K562 (cell line): ENCODE results near the gene PRR19. TPM values are rescaled to one million over a fixed set of nuclear protein-coding genes. Genes with fewer than 3 reads are reported as not detected.

Experiments
- CHD7 ChIP-seq: fragments of 200-600 bp; sonication (generic); IDR thresholded peaks from one replicate; pipeline ENCODE4 v1.6.1; 2012; ENCODE audit warnings: mild to moderate bottlenecking, low read depth, low read length, inconsistent platforms
- JUND ChIP-seq, 2 experiments: IDR thresholded peaks; 2 replicates in 1 of 2; 3 replicates in 1 of 2; pipeline ENCODE4 v1.6.1; 2011; ENCODE audit warnings: borderline replicate concordance in 2 of 2, low read depth in 2 of 2, low read length in 2 of 2, improper control_type of control experiment in 1 of 2, missing biosample characterization in 1 of 2, missing genetic modification characterization in 1 of 2, missing genetic modification reagents in 1 of 2
- KLF10 ChIP-seq: fragments of 250-450 bp; sonication (Bioruptor Pico); IDR thresholded peaks from 2 replicates; pipeline ENCODE4 v1.6.1; 2021; ENCODE audit warnings: matching md5 sums
- MCM7 ChIP-seq, 2 experiments: fragments of 450-650 bp; IDR thresholded peaks; 2 replicates each; pipeline ENCODE4 v1.6.1; 2016 to 2018
- NEUROD1 ChIP-seq: fragments of 150-350 bp; IDR thresholded peaks from 2 replicates; pipeline ENCODE4 v1.6.1; 2014; ENCODE audit warnings: borderline replicate concordance, low read length, low read depth; ENCODE audit not compliant: partially characterized antibody
- PHF8 ChIP-seq: fragments of 200-600 bp; sonication (generic); IDR thresholded peaks from 2 replicates; pipeline ENCODE4 v1.6.1; 2012; ENCODE audit warnings: mixed run types, mild to moderate bottlenecking, inconsistent platforms, low read length, moderate library complexity, borderline replicate concordance
- SETDB1 ChIP-seq: IDR thresholded peaks from one replicate; pipeline ENCODE4 v1.6.1; 2012; ENCODE audit warnings: low read length, control low read depth, inconsistent platforms
- polyA plus RNA-seq, 8 experiments: library from polyadenylated mRNA; depleted of rRNA in 4 of 8; stranded (reverse) in 5 of 8; unstranded in 3 of 8; fragments of >200 nt; fragmentation: Nextera tagmentation in 2 of 8; fragmentation: Illumina TruSeq in 1 of 8; extraction: Ambion mirVana in 2 of 8; extraction: Trizol in 1 of 8; gene quantifications; 2 replicates each; pipeline versions ENCODE4 v1.2.1 to v1.2.3, GENCODE V29; 2011 to 2014; ENCODE audit warnings: inconsistent platforms in 1 of 8, missing spikeins in 1 of 8
- total RNA-seq, 7 experiments: library from RNA; depleted of rRNA in 6 of 7; stranded (reverse); fragments of >200 nt in 6 of 7; fragmentation: Illumina TruSeq in 2 of 7; extraction: Trizol in 2 of 7; gene quantifications; 2 replicates each; pipeline versions ENCODE4 v1.2.1 to v1.2.3, GENCODE V29; 2011 to 2021; ENCODE audit warnings: low replicate concordance in 1 of 7
- TF ChIP-seq, protein P1 (sequence below): fragments of 450-650 bp; formaldehyde crosslinking; IDR thresholded peaks from 2 replicates; pipeline ENCODE4 v1.4.0; 2020; ENCODE audit warnings: mild to moderate bottlenecking

PRR19 gene
- total and polyA plus RNA-seq, 9 of the 15 experiments (the other 6 are each of a cell fraction or from before 2014, with no cell fraction given), result 0.10 to 1.6 (median 0.54) TPM

DNA sequence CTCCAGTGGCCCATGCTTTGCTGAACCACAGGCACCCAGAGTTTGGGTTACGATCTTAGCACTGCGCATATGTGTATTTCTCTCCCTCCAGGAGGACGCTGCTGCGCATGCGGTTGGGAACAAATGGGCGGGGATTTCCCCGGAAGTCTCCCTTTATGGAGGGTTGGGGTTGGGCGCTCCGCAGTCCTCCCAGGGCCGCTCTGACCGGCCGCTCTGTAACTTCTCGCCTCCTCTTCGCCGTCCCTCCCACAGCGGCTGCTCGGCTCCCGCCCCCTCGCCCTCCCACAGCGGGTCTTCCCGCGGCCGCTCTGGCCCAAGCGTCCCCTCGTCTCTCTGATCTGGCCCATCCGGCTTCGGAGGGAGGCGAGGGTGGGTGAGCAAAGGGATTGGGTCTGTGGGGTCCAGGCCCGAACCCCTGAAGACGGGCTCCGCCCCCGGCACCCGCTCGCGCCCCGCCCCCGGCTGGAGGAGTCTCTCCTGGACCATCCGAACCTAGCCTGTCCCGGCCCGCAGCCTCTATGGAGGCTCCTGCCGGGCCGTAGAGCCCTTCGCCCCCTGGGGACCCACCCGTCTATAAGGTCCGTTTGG, 23.5 kb downstream of the PRR19 start, which contains the start of gene MEGF8 (continued):
- TF ChIP-seq CHD7 (no peak), SETDB1 (no peak), NEUROD1 (peak; percentile 17), PHF8 (peak; percentile 77; the same call in 1 of the 2 replicates), KLF10 (CRISPR knock-in tag) (peak; percentile 57; the same call in 1 of the 2 replicates), MCM7 (IDR thresholded peaks at IDR 0.05) (no peak), JUND (IDR thresholded peaks at IDR 0.05; ENCODE audit: borderline replicate concordance, low read depth, low read length) (peak; percentile 53), JUND (tag; IDR thresholded peaks at IDR 0.05; ENCODE audit: borderline replicate concordance, low read depth, low read length) (peak; percentile 29; the same call in 1 of the 3 replicates)
- TF ChIP-seq, protein P1, sequence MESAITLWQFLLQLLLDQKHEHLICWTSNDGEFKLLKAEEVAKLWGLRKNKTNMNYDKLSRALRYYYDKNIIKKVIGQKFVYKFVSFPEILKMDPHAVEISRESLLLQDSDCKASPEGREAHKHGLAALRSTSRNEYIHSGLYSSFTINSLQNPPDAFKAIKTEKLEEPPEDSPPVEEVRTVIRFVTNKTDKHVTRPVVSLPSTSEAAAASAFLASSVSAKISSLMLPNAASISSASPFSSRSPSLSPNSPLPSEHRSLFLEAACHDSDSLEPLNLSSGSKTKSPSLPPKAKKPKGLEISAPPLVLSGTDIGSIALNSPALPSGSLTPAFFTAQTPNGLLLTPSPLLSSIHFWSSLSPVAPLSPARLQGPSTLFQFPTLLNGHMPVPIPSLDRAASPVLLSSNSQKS (CRISPR knock-in tag), result no peak
